Fibroblast of lung (primary cell): ENCODE measurements around the gene DTX1. TPM values are rescaled to one million over a fixed set of nuclear protein-coding genes. Genes with fewer than 3 reads are reported as not detected.

Experiments used
- DNase-seq, 2 donors: peaks; one replicate each; pipeline versions ENCODE4 v3.0.0 to v3.0.0-alpha.2; 2010; ENCODE audit warnings: low read depth in 2 of 2
- H2AFZ ChIP-seq: 2 replicates; pipeline ENCODE4 v1.5.1; 2012; ENCODE audit warnings: low read length, control low read depth, inconsistent platforms
- H3K27ac ChIP-seq: 2 replicates; pipeline ENCODE4 v1.5.1; 2011; ENCODE audit warnings: low read length, control low read depth; ENCODE audit not compliant: insufficient read depth
- H3K27me3 ChIP-seq: 2 replicates; pipeline ENCODE4 v1.5.1; 2011; ENCODE audit warnings: mild to moderate bottlenecking, low read length; ENCODE audit not compliant: control insufficient read depth, insufficient read depth
- H3K36me3 ChIP-seq: 2 replicates; pipeline ENCODE4 v1.5.1; 2011; ENCODE audit warnings: low read length; ENCODE audit not compliant: control insufficient read depth, insufficient read depth
- H3K4me1 ChIP-seq: 2 replicates; pipeline ENCODE4 v1.5.1; 2011; ENCODE audit warnings: low read length; ENCODE audit not compliant: control insufficient read depth, insufficient read depth; ENCODE audit errors: extremely low read depth
- H3K4me2 ChIP-seq: 2 replicates; pipeline ENCODE4 v1.5.1; 2011; ENCODE audit warnings: low read length, control low read depth; ENCODE audit not compliant: insufficient read depth; ENCODE audit errors: extremely low read depth
- H3K4me3 ChIP-seq, 4 experiments: fragments of 200-600 bp in 1 of 4; sonication (generic) in 1 of 4; replicated peaks in 1 of 4; 2 replicates each; pipeline ENCODE4 v1.5.1; 2011 to 2016; ENCODE audit warnings: low read length in 4 of 4, low read depth in 3 of 4, mild to moderate bottlenecking in 3 of 4, control low read depth in 2 of 4, inconsistent platforms in 1 of 4, mixed read lengths in 1 of 4; ENCODE audit not compliant: insufficient read depth in 1 of 4; ENCODE audit errors: control extremely low read depth in 1 of 4
- H3K79me2 ChIP-seq: 2 replicates; pipeline ENCODE4 v1.5.1; 2012; ENCODE audit warnings: mild to moderate bottlenecking, low read length, inconsistent platforms; ENCODE audit not compliant: control insufficient read depth, insufficient read depth
- H3K9ac ChIP-seq: 2 replicates; pipeline ENCODE4 v1.5.1; 2011; ENCODE audit warnings: mild to moderate bottlenecking, low read length, control low read depth; ENCODE audit not compliant: insufficient read depth
- H3K9me3 ChIP-seq: 2 replicates; pipeline ENCODE4 v1.5.1; 2012; ENCODE audit warnings: low read depth, low read length; ENCODE audit not compliant: control insufficient read depth, insufficient read depth
- H4K20me1 ChIP-seq: 2 replicates; pipeline ENCODE4 v1.5.1; 2011; ENCODE audit warnings: low read length; ENCODE audit not compliant: control insufficient read depth, insufficient read depth; ENCODE audit errors: extremely low read depth
- EZH2 ChIP-seq: IDR thresholded peaks from 2 replicates; pipeline ENCODE4 v1.5.1; 2012; ENCODE audit warnings: low read length, control low read depth, mild to moderate bottlenecking; ENCODE audit errors: missing control alignments
- polyA plus RNA-seq, 2 donors: library from polyadenylated mRNA; depleted of rRNA in 1 of 2; stranded (reverse) in 1 of 2; unstranded in 1 of 2; fragments of >200 nt; gene quantifications; 2 replicates each; pipeline ENCODE4 v1.2.1, GENCODE V29; 2011 to 2012; ENCODE audit warnings: missing spikeins in 1 of 2
- total RNA-seq: library from RNA; depleted of rRNA; stranded (reverse); fragments of >200 nt; gene quantifications from 2 replicates; pipeline ENCODE4 v1.2.1, GENCODE V29; 2014
- TF ChIP-seq, protein P1 (sequence below), 2 donors: IDR thresholded peaks in 1 of 2; conservative IDR thresholded peaks in 1 of 2; 1 replicate in 1 of 2; 2 replicates in 1 of 2; pipeline ENCODE4 v1.5.1; 2011 to 2012; ENCODE audit warnings: low read length in 2 of 2, control low read depth in 1 of 2, inconsistent platforms in 1 of 2, low read depth in 1 of 2, mild to moderate bottlenecking in 1 of 2

Gene DTX1
- total and polyA plus RNA-seq, 2 donors (not counting 1 experiment from before 2014, with no cell fraction given), result not detected

GRCh38 chr12:113106361-113106760 is 49.8 kb downstream of the DTX1 start:
- Histone ChIP-seq H3K27me3 (no peaks in the 10 kb centered on the region), H4K20me1 (no peaks in the 10 kb centered on the region), H3K79me2 (no peaks in the 10 kb centered on the region), H2AFZ (no peak overlapping the region), H3K4me2 (no peak overlapping the region), H3K27ac (no peak overlapping the region), H3K9me3 (no peaks in the 10 kb centered on the region), H3K4me3 (no peak overlapping the region), H3K9ac (no peak overlapping the region), H3K36me3 (no peaks in the 10 kb centered on the region), H3K4me1 (no peaks in the 10 kb centered on the region)
- no peak for TF ChIP-seq EZH2
- TF ChIP-seq, protein P1, sequence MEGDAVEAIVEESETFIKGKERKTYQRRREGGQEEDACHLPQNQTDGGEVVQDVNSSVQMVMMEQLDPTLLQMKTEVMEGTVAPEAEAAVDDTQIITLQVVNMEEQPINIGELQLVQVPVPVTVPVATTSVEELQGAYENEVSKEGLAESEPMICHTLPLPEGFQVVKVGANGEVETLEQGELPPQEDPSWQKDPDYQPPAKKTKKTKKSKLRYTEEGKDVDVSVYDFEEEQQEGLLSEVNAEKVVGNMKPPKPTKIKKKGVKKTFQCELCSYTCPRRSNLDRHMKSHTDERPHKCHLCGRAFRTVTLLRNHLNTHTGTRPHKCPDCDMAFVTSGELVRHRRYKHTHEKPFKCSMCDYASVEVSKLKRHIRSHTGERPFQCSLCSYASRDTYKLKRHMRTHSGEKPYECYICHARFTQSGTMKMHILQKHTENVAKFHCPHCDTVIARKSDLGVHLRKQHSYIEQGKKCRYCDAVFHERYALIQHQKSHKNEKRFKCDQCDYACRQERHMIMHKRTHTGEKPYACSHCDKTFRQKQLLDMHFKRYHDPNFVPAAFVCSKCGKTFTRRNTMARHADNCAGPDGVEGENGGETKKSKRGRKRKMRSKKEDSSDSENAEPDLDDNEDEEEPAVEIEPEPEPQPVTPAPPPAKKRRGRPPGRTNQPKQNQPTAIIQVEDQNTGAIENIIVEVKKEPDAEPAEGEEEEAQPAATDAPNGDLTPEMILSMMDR (conservative IDR thresholded peaks at IDR 0.05 in 1 of 2, IDR thresholded peaks at IDR 0.05 in 1 of 2; ENCODE audit: low read depth in 1 of 2, low read length in 2 of 2), result no peak
- DNase-seq, result no peak

GRCh38 chr12:113108308-113108707 is 51.8 kb downstream of the DTX1 start:
- Histone ChIP-seq H3K79me2 (no peaks in the 10 kb centered on the region), H3K27ac (no peak overlapping the region), H3K9ac (no peak overlapping the region), H3K4me3 (no peak overlapping the region), H3K4me1 (no peaks in the 10 kb centered on the region), H3K27me3 (no peaks in the 10 kb centered on the region), H3K9me3 (no peaks in the 10 kb centered on the region), H2AFZ (no peak overlapping the region), H4K20me1 (no peaks in the 10 kb centered on the region), H3K36me3 (no peaks in the 10 kb centered on the region), H3K4me2 (no peak overlapping the region)
- DNase-seq, result no peak
- no peak for TF ChIP-seq EZH2
- TF ChIP-seq, protein P1 (conservative IDR thresholded peaks at IDR 0.05 in 1 of 2, IDR thresholded peaks at IDR 0.05 in 1 of 2; ENCODE audit: low read depth in 1 of 2, low read length in 2 of 2), result no peak

DNA sequence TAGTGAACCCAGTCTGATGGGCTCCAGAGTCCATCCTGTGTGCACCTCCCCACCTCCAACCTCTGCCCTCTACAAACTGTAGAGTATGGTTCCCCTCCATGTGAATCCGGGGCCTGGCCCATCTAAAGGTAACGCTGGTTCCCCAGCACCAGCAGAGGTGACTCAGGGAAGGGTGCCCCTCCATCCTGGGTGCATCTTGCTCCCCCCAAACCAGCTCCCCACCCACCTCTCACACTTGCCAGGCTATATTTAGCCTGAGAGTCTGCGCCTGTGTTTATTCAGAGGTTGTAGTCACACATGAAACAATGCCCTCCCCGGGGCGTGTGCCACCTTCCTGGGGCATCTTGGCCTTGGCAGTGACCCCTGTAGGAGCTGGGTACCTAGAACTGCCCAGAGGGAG is 52.8 kb downstream of the DTX1 start:
- H3K27me3 ChIP-seq, result no peaks in the 10 kb centered on the region
- H3K4me3 ChIP-seq, result no peak overlapping the region
- no peak for DNase-seq
- TF ChIP-seq, protein P1 (conservative IDR thresholded peaks at IDR 0.05 in 1 of 2, IDR thresholded peaks at IDR 0.05 in 1 of 2; ENCODE audit: low read depth in 1 of 2, low read length in 2 of 2), result no peak
- TF ChIP-seq EZH2, result no peak
- no peak overlapping the region for H2AFZ ChIP-seq
- no peaks in the 10 kb centered on the region for H4K20me1 ChIP-seq
- no peaks in the 10 kb centered on the region for H3K36me3 ChIP-seq
- no peaks in the 10 kb centered on the region for H3K4me1 ChIP-seq
- H3K27ac ChIP-seq, result no peak overlapping the region
- H3K9ac ChIP-seq, result no peak overlapping the region
- H3K79me2 ChIP-seq, result no peaks in the 10 kb centered on the region
- no peak overlapping the region for H3K4me2 ChIP-seq
- no peaks in the 10 kb centered on the region for H3K9me3 ChIP-seq
